Measurements from ENCODE around the gene CARD14.

CARD14 gene

GRCh38 chr17:80133626-80133970, 36.2 kb upstream of the CARD14 start:
- no peaks in the 10 kb centered on the region for H3K9me3 ChIP-seq
- TF ChIP-seq, protein P1, sequence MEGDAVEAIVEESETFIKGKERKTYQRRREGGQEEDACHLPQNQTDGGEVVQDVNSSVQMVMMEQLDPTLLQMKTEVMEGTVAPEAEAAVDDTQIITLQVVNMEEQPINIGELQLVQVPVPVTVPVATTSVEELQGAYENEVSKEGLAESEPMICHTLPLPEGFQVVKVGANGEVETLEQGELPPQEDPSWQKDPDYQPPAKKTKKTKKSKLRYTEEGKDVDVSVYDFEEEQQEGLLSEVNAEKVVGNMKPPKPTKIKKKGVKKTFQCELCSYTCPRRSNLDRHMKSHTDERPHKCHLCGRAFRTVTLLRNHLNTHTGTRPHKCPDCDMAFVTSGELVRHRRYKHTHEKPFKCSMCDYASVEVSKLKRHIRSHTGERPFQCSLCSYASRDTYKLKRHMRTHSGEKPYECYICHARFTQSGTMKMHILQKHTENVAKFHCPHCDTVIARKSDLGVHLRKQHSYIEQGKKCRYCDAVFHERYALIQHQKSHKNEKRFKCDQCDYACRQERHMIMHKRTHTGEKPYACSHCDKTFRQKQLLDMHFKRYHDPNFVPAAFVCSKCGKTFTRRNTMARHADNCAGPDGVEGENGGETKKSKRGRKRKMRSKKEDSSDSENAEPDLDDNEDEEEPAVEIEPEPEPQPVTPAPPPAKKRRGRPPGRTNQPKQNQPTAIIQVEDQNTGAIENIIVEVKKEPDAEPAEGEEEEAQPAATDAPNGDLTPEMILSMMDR (IDR thresholded peaks at IDR 0.05), result no peak
- H3K27ac ChIP-seq, result no peak overlapping the region
- H3K4me3 ChIP-seq (ENCODE audit: low read depth in 1 of 2, low read length in 1 of 2), result no peak overlapping the region
- H3K27me3 ChIP-seq, result peaks cover 23% of the 10 kb centered on the region
- H3K4me1 ChIP-seq (ENCODE audit: control insufficient read depth in 1 of 2, insufficient read depth in 1 of 2, low read depth in 1 of 2, low read length in 1 of 2), result no peaks in the 10 kb centered on the region
- H3K36me3 ChIP-seq, result peaks cover 65% of the 10 kb centered on the region

DNA sequence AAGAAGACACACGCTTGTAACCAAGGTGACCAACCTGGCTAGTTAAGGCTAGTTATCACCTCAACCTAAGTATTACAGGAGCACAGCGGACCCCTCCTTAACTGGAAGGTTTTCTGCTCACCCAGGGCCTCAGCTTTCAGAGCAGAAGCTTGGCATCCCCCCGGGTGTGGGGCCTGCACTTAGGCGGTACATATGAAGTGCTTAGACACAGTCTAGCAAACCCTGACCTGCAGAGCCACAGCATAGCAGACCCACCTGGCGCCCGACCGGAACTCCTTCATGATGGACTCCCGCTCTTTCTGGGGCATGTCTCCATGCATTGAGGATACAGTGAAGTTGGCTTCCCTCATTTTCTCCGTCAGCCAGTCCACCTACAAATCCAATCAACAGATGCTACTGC, 32.7 kb upstream of the CARD14 start:
- no peak overlapping the region for H3K4me3 ChIP-seq (ENCODE audit: low read depth in 1 of 2, low read length in 1 of 2)
- no peaks in the 10 kb centered on the region for H3K9me3 ChIP-seq
- no peak overlapping the region for H3K27ac ChIP-seq
- H3K27me3 ChIP-seq, result no peaks in the 10 kb centered on the region
- TF ChIP-seq, protein P1 (IDR thresholded peaks at IDR 0.05), result no peak
- no peaks in the 10 kb centered on the region for H3K4me1 ChIP-seq (ENCODE audit: control insufficient read depth in 1 of 2, insufficient read depth in 1 of 2, low read depth in 1 of 2, low read length in 1 of 2)
- H3K36me3 ChIP-seq, result peaks cover 100% of the 10 kb centered on the region

DNA sequence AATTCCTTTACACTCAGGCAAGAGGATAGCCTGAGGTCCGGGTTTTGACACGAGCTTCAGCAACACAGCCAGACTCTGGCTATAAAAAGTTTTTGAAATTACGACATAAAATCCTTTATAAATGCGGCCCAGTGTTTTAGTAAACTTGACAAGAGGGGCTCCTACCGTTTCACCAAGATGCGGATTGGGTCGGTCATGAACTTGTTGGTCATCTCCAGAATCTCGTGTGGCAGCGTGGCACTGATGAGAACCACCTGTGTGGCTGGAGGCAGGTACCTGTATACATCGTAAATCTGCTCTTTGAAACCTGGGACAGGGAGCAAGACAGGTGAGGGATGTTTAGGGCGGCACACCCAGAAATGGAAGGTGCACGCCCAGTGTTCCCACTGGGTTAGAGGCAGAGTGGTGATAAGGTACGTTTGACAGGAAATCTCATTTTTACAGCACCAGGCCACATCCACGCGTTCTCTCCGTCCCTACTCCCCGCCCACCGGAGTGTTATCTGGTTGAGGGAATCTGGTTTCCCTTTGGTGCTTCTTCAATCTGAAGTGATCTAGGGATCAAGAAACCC, 30.9 kb upstream of the CARD14 start:
- Histone ChIP-seq H3K27me3 (no peaks in the 10 kb centered on the region), H3K4me3 (ENCODE audit: low read depth in 1 of 2, low read length in 1 of 2) (no peak overlapping the region), H3K4me1 (ENCODE audit: control insufficient read depth in 1 of 2, insufficient read depth in 1 of 2, low read depth in 1 of 2, low read length in 1 of 2) (no peaks in the 10 kb centered on the region), H3K27ac (no peak overlapping the region), H3K36me3 (peaks cover 100% of the 10 kb centered on the region), H3K9me3 (no peaks in the 10 kb centered on the region)
- TF ChIP-seq, protein P1 (IDR thresholded peaks at IDR 0.05), result no peak

DNA sequence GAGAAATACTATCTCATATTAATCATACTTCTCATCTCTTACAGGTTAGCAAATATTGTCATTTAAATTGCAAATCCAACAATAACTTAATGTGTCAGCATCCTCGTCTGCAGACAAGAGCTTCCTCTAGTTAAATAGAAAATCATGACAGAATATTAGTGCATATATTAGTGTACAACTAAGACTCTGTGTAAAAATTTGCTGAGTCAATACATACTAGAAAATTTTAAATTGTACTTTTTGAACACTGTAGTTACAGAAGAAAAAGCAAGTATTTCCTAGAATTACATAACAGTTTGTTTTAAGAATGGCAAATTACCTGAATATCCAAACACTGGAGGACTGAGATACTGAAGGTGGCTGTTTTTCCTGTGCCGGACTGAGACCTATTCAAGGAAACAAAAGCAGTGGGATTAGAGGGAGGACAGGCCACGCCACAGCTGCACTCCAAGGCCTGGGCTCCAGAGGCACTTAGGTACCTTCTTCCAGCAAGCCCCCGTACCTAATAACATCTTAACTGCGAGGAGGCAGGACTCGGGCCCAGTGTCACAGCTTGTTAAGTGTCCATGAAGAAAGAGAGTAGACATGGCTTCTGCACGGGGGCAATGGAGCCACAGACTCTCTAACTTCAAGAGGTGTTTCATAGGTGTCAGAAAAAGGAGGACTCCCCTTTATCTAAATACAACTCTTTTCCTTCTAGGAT, 28.2 kb upstream of the CARD14 start:
- Histone ChIP-seq H3K4me3 (ENCODE audit: low read depth in 1 of 2, low read length in 1 of 2) (no peak overlapping the region), H3K4me1 (ENCODE audit: control insufficient read depth in 1 of 2, insufficient read depth in 1 of 2, low read depth in 1 of 2, low read length in 1 of 2) (peaks cover 15 to 19% of the 10 kb centered on the region in 2 experiments), H3K36me3 (peaks cover 75% of the 10 kb centered on the region), H3K27ac (no peak overlapping the region), H3K27me3 (no peaks in the 10 kb centered on the region), H3K9me3 (no peaks in the 10 kb centered on the region)
- TF ChIP-seq, protein P1 (IDR thresholded peaks at IDR 0.05), result no peak

- Histone ChIP-seq H3K9me3 (no peaks in the 10 kb centered on the region), H3K4me1 (ENCODE audit: control insufficient read depth in 1 of 2, insufficient read depth in 1 of 2, low read depth in 1 of 2, low read length in 1 of 2) (peaks cover 17 to 27% of the 10 kb centered on the region in 2 experiments), H3K27me3 (no peaks in the 10 kb centered on the region), H3K36me3 (peaks cover 62% of the 10 kb centered on the region), H3K27ac (no peak overlapping the region), H3K4me3 (ENCODE audit: low read depth in 1 of 2, low read length in 1 of 2) (no peak overlapping the region)
- TF ChIP-seq, protein P1 (IDR thresholded peaks at IDR 0.05), result no peak
Measured at GRCh38 chr17:80142929-80143328, 26.9 kb upstream of the CARD14 start.
